HG02623 (cell line): Measurements from ENCODE around the gene WDFY2.
"Not testable (repeated sequence)": the region's sequence is repeated elsewhere in the genome, so short reads cannot be mapped to it uniquely, and the experiment has no call there.

Source experiments
- ATAC-seq: cut with Tn5 transposase; IDR thresholded peaks from one replicate; pipeline ENCODE4 v1.9.1; 2021; ENCODE audit warnings: moderate library complexity; ENCODE audit not compliant: unreplicated experiment

Gene WDFY2

GRCh38 chr13:51564252-51564651 lies 20.0 kb upstream of the WDFY2 start:
- no peak for ATAC-seq

- ATAC-seq = no peak
Observed at GRCh38 chr13:51564671-51565070, 19.6 kb upstream of the WDFY2 start.

- not testable (repeated sequence) for ATAC-seq
Observed at GRCh38 chr13:51569001-51569400, 15.3 kb upstream of the WDFY2 start.

- no peak for ATAC-seq
Observed at GRCh38 chr13:51576754-51577153, 7.5 kb upstream of the WDFY2 start.

GRCh38 chr13:51577690-51578089 lies 6.6 kb upstream of the WDFY2 start:
- ATAC-seq = no peak

- ATAC-seq = no peak
Observed at GRCh38 chr13:51579676-51580075, 4.6 kb upstream of the WDFY2 start.

GRCh38 chr13:51581148-51581820 lies 3.0 kb upstream of the WDFY2 start:
- ATAC-seq = no peak

- ATAC-seq = no peak
Observed at GRCh38 chr13:51583469-51583874, 790 bp upstream of the WDFY2 start.

- peak; percentile 26 for ATAC-seq
Observed at GRCh38 chr13:51584731-51585672, 740 bp downstream of the WDFY2 start.

- ATAC-seq = no peak
Observed at GRCh38 chr13:51585696-51586095, 1.4 kb downstream of the WDFY2 start.

- no peak for ATAC-seq
Observed at GRCh38 chr13:51587372-51587771, 3.1 kb downstream of the WDFY2 start.

- no peak for ATAC-seq
Observed at GRCh38 chr13:51588406-51588949, 4.2 kb downstream of the WDFY2 start.

GRCh38 chr13:51589793-51590192 lies 5.5 kb downstream of the WDFY2 start:
- no peak for ATAC-seq

- no peak for ATAC-seq
Observed at GRCh38 chr13:51590231-51590970, 6.1 kb downstream of the WDFY2 start.

- ATAC-seq = no peak
Observed at GRCh38 chr13:51590971-51591627, 6.8 kb downstream of the WDFY2 start.

GRCh38 chr13:51591938-51592337 lies 7.7 kb downstream of the WDFY2 start:
- not testable (repeated sequence) for ATAC-seq

GRCh38 chr13:51594432-51594831 lies 10.2 kb downstream of the WDFY2 start:
- no peak for ATAC-seq

- ATAC-seq = no peak
Observed at GRCh38 chr13:51595416-51595815, 11.2 kb downstream of the WDFY2 start.

- ATAC-seq = no peak
Observed at GRCh38 chr13:51596541-51596940, 12.3 kb downstream of the WDFY2 start.

GRCh38 chr13:51599444-51600176 lies 15.3 kb downstream of the WDFY2 start:
- no peak for ATAC-seq
